ENCODE results near the gene HOXA11.

HOXA11 gene

DNA sequence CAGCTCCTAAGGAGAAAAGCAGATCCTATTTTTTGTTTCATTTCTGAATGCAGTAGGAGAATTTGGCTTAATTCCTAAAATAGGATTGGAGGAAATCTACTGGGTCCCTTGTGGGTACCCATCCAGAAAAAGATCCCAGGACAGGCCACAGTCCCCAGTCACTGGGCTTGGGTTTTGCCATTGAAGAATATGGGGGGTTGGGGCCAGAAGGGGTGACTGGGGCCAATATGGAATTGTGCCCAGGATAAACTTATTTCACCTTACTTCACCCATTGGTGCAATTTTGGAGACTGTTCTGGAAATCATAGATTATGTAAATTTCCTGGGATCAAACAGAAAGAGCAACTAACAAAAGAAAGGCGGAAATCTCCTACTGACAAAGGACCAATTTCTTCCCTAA is 46.6 kb downstream of the HOXA11 start:
- Histone ChIP-seq H3K79me2 (ENCODE audit: insufficient read depth, low read depth) (no peaks in the 10 kb centered on the region), H2AFZ (ENCODE audit: low read depth) (no peak overlapping the region), H3K4me3 (IDR thresholded peaks at IDR 0.05; ENCODE audit: insufficient read depth, low read depth, low read length) (no peak overlapping the region), H3K27ac (no peak overlapping the region), H3K36me3 (ENCODE audit: insufficient read depth) (no peaks in the 10 kb centered on the region), H3K27me3 (ENCODE audit: insufficient read depth, low read depth) (no peaks in the 10 kb centered on the region), H3K9ac (no peak overlapping the region), H4K20me1 (ENCODE audit: insufficient read depth) (no peaks in the 10 kb centered on the region), H3K4me1 (ENCODE audit: low read depth, poor library complexity, severe bottlenecking) (peaks cover 23% of the 10 kb centered on the region), H3K4me2 (no peak overlapping the region)
- TF ChIP-seq, protein P1, sequence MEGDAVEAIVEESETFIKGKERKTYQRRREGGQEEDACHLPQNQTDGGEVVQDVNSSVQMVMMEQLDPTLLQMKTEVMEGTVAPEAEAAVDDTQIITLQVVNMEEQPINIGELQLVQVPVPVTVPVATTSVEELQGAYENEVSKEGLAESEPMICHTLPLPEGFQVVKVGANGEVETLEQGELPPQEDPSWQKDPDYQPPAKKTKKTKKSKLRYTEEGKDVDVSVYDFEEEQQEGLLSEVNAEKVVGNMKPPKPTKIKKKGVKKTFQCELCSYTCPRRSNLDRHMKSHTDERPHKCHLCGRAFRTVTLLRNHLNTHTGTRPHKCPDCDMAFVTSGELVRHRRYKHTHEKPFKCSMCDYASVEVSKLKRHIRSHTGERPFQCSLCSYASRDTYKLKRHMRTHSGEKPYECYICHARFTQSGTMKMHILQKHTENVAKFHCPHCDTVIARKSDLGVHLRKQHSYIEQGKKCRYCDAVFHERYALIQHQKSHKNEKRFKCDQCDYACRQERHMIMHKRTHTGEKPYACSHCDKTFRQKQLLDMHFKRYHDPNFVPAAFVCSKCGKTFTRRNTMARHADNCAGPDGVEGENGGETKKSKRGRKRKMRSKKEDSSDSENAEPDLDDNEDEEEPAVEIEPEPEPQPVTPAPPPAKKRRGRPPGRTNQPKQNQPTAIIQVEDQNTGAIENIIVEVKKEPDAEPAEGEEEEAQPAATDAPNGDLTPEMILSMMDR (conservative IDR thresholded peaks at IDR 0.05; ENCODE audit: low read depth, low read length): no peak

DNA sequence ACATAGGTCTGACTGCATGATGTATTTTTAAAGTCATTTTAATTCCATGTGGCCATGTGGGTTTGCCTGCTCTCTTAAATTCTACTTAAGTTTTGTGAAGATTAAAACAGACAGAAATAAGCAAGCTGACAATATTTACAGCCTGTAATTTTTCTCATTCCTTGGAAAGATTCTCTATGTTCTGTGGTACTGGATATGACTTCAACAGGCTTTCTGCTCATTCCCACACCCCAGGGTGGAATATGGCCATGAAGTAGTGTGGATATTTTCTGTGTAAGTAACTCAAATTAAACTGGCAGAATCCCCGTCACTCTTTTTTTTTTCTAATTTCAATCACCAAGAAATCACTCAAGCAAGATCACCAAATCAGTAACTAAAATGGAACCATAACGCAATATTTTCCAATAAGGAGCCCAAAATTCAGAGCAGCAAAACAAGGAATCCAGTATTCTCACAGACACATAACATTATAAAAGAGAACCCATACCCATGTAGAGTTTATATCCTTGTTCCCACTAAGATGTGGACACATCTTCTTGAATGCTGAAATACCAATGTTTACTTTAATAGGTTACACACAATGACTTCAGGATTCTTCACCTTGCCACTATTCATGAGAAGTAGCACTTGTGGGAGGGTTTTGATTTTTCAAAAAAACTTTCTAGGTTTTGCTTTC is 47.3 kb downstream of the HOXA11 start:
- Histone ChIP-seq H3K4me2 (no peak overlapping the region), H3K27me3 (ENCODE audit: insufficient read depth, low read depth) (no peaks in the 10 kb centered on the region), H3K4me3 (IDR thresholded peaks at IDR 0.05; ENCODE audit: insufficient read depth, low read depth, low read length) (no peak overlapping the region), H3K79me2 (ENCODE audit: insufficient read depth, low read depth) (no peaks in the 10 kb centered on the region), H3K36me3 (ENCODE audit: insufficient read depth) (no peaks in the 10 kb centered on the region), H4K20me1 (ENCODE audit: insufficient read depth) (no peaks in the 10 kb centered on the region), H3K9ac (no peak overlapping the region), H2AFZ (ENCODE audit: low read depth) (no peak overlapping the region), H3K27ac (no peak overlapping the region), H3K4me1 (ENCODE audit: low read depth, poor library complexity, severe bottlenecking) (peaks cover 25% of the 10 kb centered on the region)
- TF ChIP-seq, protein P1 (conservative IDR thresholded peaks at IDR 0.05; ENCODE audit: low read depth, low read length): no peak

DNA sequence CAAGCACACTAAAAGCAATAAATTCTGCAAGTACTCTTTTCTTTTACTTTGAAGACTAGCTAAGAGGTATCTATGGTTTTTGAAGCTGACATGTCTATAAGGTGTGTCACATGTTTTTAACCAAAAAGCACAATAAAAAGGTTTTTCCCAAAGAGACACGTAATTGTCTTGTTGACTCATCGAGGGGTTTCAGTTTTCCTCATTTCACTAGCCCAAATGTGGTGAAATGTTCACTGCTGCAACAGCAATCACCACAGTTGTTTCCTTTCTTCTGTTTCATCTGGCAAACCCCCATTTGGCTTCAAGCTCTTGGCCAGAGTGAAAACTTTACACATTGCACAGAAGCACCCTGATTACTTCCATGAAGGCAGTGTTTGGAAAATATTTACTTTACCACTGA is 50.6 kb downstream of the HOXA11 start:
- H3K36me3 ChIP-seq (ENCODE audit: insufficient read depth): no peaks in the 10 kb centered on the region
- no peak overlapping the region for H3K4me3 ChIP-seq (IDR thresholded peaks at IDR 0.05; ENCODE audit: insufficient read depth, low read depth, low read length)
- H4K20me1 ChIP-seq (ENCODE audit: insufficient read depth): no peaks in the 10 kb centered on the region
- no peaks in the 10 kb centered on the region; the same call in 1 of the 2 replicates for H3K79me2 ChIP-seq (ENCODE audit: insufficient read depth, low read depth)
- H3K27me3 ChIP-seq (ENCODE audit: insufficient read depth, low read depth): no peaks in the 10 kb centered on the region
- H3K27ac ChIP-seq: peak overlapping the region; percentile 12; the same call in 1 of the 2 replicates
- TF ChIP-seq, protein P1 (conservative IDR thresholded peaks at IDR 0.05; ENCODE audit: low read depth, low read length): no peak
- peaks cover 34% of the 10 kb centered on the region for H3K4me1 ChIP-seq (ENCODE audit: low read depth, poor library complexity, severe bottlenecking)
- no peak overlapping the region for H3K9ac ChIP-seq
- peak overlapping the region; percentile 52 for H3K4me2 ChIP-seq
- H2AFZ ChIP-seq (ENCODE audit: low read depth): no peak overlapping the region

DNA sequence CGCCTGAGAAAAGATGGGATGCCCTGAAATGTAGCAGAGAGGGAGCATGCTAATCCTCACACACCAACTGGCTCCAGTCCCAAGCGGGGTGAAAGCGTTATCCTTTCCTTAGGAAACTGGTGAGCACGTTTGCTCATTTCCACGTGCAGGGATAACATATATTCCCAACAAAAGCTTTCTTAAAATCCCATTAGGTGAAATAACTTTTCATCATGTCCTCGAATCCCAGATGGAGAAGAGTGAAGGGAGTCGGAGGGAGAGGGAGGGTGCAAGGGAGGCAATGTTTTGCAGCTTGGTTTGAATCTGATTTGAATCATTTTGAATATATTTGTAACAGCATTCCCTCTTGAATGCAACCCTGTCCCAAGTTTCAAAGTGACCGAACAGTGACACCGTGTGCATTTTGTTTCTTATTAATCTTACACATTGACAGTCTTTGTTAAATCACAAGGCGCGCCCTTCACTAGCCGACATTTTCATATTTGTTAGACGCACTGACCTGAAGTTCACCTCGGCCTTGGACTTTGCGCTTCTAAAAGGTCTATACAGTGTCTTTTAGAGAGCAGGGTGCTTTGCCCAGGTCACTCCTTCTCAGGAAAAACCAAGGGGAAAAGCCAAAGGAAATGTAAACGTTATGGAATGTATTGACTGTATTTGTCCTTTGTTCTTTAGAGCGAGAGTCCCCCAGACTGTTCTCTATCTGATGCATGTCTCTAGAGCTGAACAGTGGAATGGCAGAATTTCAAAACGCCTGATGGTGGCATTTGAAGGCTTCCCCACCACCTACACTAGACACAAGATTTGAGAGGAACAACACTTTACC is 51.4 kb downstream of the HOXA11 start:
- Histone ChIP-seq H3K27me3 (ENCODE audit: insufficient read depth, low read depth) (no peaks in the 10 kb centered on the region), H2AFZ (ENCODE audit: low read depth) (no peak overlapping the region), H3K27ac (no peak overlapping the region), H4K20me1 (ENCODE audit: insufficient read depth) (no peaks in the 10 kb centered on the region), H3K4me2 (peak overlapping the region; percentile 52; the same call in 1 of the 2 replicates), H3K36me3 (ENCODE audit: insufficient read depth) (no peaks in the 10 kb centered on the region), H3K4me3 (IDR thresholded peaks at IDR 0.05; ENCODE audit: insufficient read depth, low read depth, low read length) (no peak overlapping the region), H3K4me1 (ENCODE audit: low read depth, poor library complexity, severe bottlenecking) (peaks cover 36% of the 10 kb centered on the region), H3K79me2 (ENCODE audit: insufficient read depth, low read depth) (no peaks in the 10 kb centered on the region; the same call in 1 of the 2 replicates), H3K9ac (no peak overlapping the region)
- TF ChIP-seq, protein P1 (conservative IDR thresholded peaks at IDR 0.05; ENCODE audit: low read depth, low read length): no peak

Measured in KMS-11 (cell line).